Epithelial cell of esophagus (primary cell): Measurements from ENCODE around the gene INPP5A.

Experiments used
- DNase-seq: peaks from one replicate; pipeline ENCODE4 v3.0.0; 2010; ENCODE audit warnings: low read depth
- H3K4me3 ChIP-seq: 2 replicates; pipeline ENCODE4 v1.5.1; 2011; ENCODE audit warnings: mild to moderate bottlenecking, low read length, control low read depth
- TF ChIP-seq, protein P1 (sequence below): IDR thresholded peaks from 2 replicates; pipeline ENCODE4 v1.5.1; 2011; ENCODE audit warnings: low read depth, mild to moderate bottlenecking, low read length, control low read depth, inconsistent platforms; ENCODE audit not compliant: insufficient read depth; ENCODE audit errors: missing control alignments

Gene INPP5A

DNA sequence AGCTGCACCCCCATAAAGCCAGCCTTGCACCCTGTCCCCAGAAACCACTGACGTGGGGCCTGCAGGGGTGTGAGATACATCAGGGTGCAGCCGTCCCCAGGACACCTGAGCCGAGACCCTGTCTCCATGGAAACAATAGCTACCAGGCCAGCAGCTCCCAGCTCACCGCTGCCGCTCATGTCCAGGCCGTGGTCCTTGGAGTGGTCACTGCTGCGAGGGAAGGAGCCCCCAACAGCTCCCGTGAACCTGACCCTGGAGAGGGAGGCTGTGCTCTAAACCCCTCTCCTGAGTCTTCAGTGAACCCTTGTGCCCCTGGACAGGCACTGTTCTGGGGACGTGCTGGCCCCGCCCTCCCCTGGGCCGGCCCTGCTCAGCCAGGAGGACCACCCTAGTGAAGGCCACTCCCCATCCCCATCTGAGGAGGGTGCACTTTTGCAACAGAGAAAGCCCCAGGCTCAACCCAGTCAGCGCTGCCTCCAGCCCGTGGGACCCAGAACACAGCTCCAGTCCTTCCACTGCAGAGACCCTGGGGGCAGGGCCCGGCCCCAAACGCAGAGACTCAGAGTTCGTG lies 19.6 kb upstream of the INPP5A start:
- TF ChIP-seq, protein P1, sequence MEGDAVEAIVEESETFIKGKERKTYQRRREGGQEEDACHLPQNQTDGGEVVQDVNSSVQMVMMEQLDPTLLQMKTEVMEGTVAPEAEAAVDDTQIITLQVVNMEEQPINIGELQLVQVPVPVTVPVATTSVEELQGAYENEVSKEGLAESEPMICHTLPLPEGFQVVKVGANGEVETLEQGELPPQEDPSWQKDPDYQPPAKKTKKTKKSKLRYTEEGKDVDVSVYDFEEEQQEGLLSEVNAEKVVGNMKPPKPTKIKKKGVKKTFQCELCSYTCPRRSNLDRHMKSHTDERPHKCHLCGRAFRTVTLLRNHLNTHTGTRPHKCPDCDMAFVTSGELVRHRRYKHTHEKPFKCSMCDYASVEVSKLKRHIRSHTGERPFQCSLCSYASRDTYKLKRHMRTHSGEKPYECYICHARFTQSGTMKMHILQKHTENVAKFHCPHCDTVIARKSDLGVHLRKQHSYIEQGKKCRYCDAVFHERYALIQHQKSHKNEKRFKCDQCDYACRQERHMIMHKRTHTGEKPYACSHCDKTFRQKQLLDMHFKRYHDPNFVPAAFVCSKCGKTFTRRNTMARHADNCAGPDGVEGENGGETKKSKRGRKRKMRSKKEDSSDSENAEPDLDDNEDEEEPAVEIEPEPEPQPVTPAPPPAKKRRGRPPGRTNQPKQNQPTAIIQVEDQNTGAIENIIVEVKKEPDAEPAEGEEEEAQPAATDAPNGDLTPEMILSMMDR: no peak
- no peak overlapping the region for H3K4me3 ChIP-seq
- DNase-seq: no peak

DNA sequence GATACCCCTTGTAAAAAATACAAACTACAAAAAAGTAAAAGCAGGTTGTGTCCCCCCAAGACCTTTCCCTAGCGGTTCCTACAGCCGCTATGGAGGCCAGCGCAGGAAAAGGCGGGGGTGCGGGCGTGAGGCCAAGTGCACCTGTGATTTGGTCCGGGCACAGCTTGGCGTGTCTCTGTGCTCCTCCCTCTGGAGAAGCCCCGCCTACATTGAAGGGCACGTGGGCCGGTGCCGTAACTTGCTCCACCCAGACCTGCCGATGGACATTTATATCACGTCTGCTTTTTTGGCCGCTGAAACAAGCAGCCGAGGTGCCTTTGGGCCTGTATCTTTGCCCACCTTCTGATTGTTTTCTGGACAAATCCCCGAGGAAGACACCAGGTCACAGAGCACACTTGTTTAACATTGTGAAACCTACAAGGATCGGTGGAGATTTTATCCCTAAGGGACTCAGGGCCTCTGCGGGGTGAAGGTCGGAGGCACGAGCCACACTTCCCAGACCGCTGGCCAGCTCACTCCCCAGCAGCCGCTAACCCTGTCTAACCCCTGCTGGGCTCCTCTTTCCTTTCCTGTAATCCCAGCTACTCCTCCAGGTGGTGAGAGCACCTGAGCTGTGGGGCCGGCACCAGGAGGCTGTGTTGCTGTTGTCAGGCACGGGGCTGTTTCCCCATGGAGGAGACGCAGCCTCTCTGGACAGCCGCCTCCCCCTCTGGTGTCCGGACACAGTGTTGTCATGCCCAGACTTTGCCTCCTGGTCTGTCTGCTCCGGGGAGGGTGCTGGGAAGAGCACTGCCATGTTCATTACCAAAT lies 18.8 kb upstream of the INPP5A start:
- H3K4me3 ChIP-seq: no peak overlapping the region
- DNase-seq: peak; percentile 50
- TF ChIP-seq, protein P1: no peak

DNA sequence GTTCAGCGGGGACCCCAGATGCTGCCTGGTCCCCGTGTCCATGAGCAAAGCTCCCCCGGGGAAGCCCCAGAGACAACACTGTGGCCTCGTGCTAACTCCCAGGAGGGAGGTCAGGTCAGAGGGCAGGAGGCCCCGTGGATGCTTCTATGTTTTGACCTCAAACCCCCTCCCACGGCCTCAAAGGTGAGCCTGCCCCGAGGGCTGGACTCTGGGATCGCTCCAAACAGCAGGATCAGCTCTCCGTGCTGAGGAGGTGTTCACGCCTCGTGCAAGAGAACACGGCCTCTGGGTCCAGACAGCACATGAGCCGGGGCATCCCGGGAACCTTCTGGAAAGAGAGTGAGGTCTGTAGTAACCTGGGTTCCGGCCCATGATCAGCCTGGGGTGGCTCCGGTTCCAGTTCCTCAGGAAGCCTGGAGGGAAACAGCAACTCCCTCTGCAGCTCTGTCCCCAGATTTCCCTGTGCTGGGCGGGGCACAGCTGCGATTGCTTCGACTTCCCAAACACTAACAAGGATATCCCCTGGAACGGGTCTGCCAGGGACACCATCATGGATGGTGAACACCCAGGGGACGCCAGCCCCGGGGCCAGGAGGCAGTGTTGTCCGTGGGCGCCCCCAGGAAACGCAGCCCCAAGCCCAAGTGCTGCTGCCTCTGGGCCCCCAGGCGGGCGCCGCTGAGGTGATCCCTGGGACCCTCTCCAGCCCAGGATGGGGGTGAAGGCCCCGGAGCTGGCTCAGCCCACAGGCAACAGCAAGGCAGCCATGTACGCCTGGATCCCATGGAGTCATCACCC lies 18.0 kb upstream of the INPP5A start:
- no peak overlapping the region for H3K4me3 ChIP-seq
- TF ChIP-seq, protein P1: no peak
- no peak for DNase-seq

DNA sequence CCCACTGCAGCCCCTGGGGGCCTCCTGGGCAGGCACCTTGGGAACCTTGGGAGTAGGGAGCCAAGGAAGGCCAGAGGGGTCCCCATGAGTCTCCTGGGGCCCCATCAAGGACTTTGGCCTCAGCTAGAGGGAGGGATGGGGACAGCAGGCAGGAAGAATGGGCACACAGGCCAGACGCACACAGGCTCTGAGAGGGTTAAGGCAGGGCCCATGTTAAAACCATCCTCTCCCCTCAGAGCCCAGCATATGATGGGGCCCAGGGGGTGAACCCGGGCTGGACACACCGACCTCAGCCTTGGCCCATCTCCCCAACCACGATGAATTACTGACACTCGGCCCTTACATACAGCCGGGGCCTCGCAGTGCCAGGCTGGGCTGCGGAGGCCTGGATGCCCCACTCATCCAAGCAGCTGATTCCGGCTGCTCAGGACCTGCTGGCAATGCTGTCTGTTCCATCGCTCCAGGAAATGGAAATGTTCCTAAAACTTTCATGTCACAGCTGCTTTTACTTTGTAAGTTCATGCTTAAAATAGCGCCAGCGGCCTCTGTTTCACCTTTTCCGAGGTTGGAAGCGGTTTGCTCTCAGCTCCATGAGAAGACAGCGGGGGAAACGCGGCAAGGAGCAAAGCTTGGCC lies 17.3 kb upstream of the INPP5A start:
- TF ChIP-seq, protein P1: no peak
- no peak overlapping the region for H3K4me3 ChIP-seq
- DNase-seq: no peak

DNA sequence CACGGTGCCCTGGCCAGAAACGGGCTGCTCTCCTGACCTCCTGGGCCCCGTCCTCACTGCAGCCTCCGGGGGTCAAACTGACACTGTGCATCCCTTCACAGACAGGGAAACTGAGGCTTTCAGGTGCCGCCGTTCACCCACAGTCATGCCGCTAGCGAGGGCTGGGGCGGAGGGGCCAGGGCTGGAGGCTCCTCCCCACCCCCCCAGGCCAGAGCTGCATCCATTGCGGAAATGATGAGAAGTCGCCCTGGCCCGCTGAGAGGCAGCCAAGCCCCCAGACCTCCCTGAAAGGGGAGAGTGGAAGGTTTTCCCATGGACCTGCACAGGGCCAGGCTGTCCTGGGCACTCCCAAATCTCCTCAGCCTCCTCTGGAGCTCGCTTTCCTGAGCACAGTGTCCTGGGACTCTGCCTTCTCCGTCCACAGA lies 16.5 kb upstream of the INPP5A start:
- TF ChIP-seq, protein P1: no peak
- H3K4me3 ChIP-seq: no peak overlapping the region
- no peak for DNase-seq

DNA sequence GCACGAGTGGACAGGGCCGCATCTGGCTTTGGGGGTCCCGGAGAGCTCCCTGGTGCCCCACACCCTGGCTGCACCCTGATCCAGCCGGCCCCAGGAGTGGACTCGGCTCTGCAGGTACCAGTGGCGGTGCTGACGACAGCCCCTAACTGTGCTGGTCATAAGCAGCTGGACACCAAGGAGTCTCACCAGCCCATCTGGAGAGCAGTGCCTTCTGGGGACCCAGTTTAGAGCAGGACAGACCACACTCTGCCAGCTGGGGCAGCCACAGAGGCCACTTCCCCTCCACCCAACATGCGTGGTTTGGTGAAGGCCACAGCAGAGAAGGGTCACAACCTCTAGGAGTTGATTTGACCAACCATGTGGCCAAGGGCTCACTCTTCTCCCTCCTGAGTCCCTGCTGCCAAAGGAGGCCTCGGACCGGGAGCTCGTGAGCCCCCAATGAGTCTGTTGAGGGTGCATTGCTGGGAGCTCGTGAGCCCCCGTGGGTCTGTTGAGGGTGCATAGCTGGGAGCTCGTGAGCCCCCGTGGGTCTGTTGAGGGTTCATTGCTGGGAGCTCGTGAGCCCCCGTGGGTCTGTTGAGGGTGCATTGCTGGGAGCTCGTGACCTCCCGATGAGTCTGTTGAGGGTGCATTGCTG lies 16.0 kb upstream of the INPP5A start:
- no peak for DNase-seq
- TF ChIP-seq, protein P1: no peak
- no peak overlapping the region for H3K4me3 ChIP-seq
